ENCODE data around the gene RGS21. TPM values are rescaled to one million over a fixed set of nuclear protein-coding genes. Genes with fewer than 3 reads are reported as not detected.
"Not testable (repeated sequence)": the region's sequence is repeated elsewhere in the genome, so short reads cannot be mapped to it uniquely, and the experiment has no call there.

RGS21 gene
- total RNA-seq = not detected

- POLR2A ChIA-PET = no interaction called here
These were observed at the start of gene RGS21 for GRCh38 chr1:192316942-192317450. Gene RGS21 (plus strand): TSS chr1:192316992. CDS start chr1:192343037, 26,045 bp downstream.

GRCh38 chr1:192268468-192269052 is 48.2 kb upstream of the RGS21 start:
- ChIA-PET CTCF (no interaction called here), POLR2A (no interaction called here)

More at GRCh38 chr1:192316942-192317450, at the start of gene RGS21:
- CTCF ChIA-PET = no interaction called here

GRCh38 chr1:192270398-192270797 is 46.4 kb upstream of the RGS21 start:
- ChIA-PET CTCF (no interaction called here), POLR2A (no interaction called here)

GRCh38 chr1:192272732-192273131 is 44.1 kb upstream of the RGS21 start:
- CTCF ChIA-PET = no interaction called here
- POLR2A ChIA-PET = no interaction called here

GRCh38 chr1:192274588-192274987 is 42.2 kb upstream of the RGS21 start:
- ChIA-PET CTCF (no interaction called here), POLR2A (no interaction called here)

- CTCF ChIA-PET = no interaction called here
- POLR2A ChIA-PET = interaction anchor here (0.8 kb wide), 1 partner anchor 1011 kb away, joined by 5 read pairs; no protein-coding TSS in a partner anchor
These were observed 39.2 kb upstream of the RGS21 start for GRCh38 chr1:192277635-192278034.

- POLR2A ChIA-PET = no interaction called here
- CTCF ChIA-PET = no interaction called here
These were observed 31.9 kb upstream of the RGS21 start for GRCh38 chr1:192284927-192285326.

GRCh38 chr1:192303029-192303428 is 13.8 kb upstream of the RGS21 start:
- ChIA-PET POLR2A (no interaction called here), CTCF (no interaction called here)

- CTCF ChIA-PET, POLR2A ChIA-PET: not testable (repeated sequence)
These were observed 8.5 kb upstream of the RGS21 start for GRCh38 chr1:192308314-192308713.

- ChIA-PET POLR2A (no interaction called here), CTCF (no interaction called here)
These were observed 5.5 kb upstream of the RGS21 start for GRCh38 chr1:192311281-192311680.

- ChIA-PET POLR2A (no interaction called here), CTCF (no interaction called here)
These were observed 11.2 kb downstream of the RGS21 start for GRCh38 chr1:192327997-192328396.

GRCh38 chr1:192342842-192343241 is 26.1 kb downstream of the RGS21 start:
- ChIA-PET POLR2A (no interaction called here), CTCF (no interaction called here)

GRCh38 chr1:192343344-192343743 is 26.6 kb downstream of the RGS21 start:
- POLR2A ChIA-PET = no interaction called here

GRCh38 chr1:192349314-192349713 is 32.5 kb downstream of the RGS21 start:
- ChIA-PET POLR2A (no interaction called here), CTCF (no interaction called here)

More at GRCh38 chr1:192343344-192343743, 26.6 kb downstream of the RGS21 start:
- CTCF ChIA-PET = no interaction called here

GRCh38 chr1:192350356-192350755 is 33.6 kb downstream of the RGS21 start:
- ChIA-PET CTCF (no interaction called here), POLR2A (no interaction called here)

- CTCF ChIA-PET = no interaction called here
- POLR2A ChIA-PET = no interaction called here
These were observed 34.8 kb downstream of the RGS21 start for GRCh38 chr1:192351550-192351949.

- POLR2A ChIA-PET = no interaction called here
- CTCF ChIA-PET = no interaction called here
These were observed 41.1 kb downstream of the RGS21 start for GRCh38 chr1:192357924-192358323.

- ChIA-PET POLR2A (no interaction called here), CTCF (no interaction called here)
These were observed 41.6 kb downstream of the RGS21 start for GRCh38 chr1:192358402-192358801.

- ChIA-PET POLR2A (no interaction called here), CTCF (no interaction called here)
These were observed 42.0 kb downstream of the RGS21 start for GRCh38 chr1:192358822-192359221.

- ChIA-PET CTCF (no interaction called here), POLR2A (no interaction called here)
These were observed 46.4 kb downstream of the RGS21 start for GRCh38 chr1:192363177-192363576.

GRCh38 chr1:192367436-192367835 is 50.6 kb downstream of the RGS21 start:
- ChIA-PET CTCF (no interaction called here), POLR2A (no interaction called here)

- CTCF ChIA-PET = no interaction called here
- POLR2A ChIA-PET = no interaction called here
These were observed 58.5 kb downstream of the RGS21 start for GRCh38 chr1:192375306-192375705.

- ChIA-PET POLR2A (no interaction called here), CTCF (no interaction called here)
These were observed 59.6 kb downstream of the RGS21 start for GRCh38 chr1:192376374-192376773.

Data from activated CD8-positive, alpha-beta memory T cell treated with anti-CD3 and anti-CD28 coated beads for 36 hours (primary cell).